Esophagus squamous epithelium (tissue), 4 donors: ENCODE measurements around the gene TRMT61A.

ENCODE experiments used
- POLR2A ChIP-seq, 4 donors: fragments of 450-650 bp; IDR thresholded peaks; one replicate each; pipeline ENCODE4 v1.6.1; 2017; ENCODE audit warnings: antibody characterized with exemption in 4 of 4, mild to moderate bottlenecking in 4 of 4, moderate library complexity in 3 of 4
- TF ChIP-seq, protein P1 (sequence below), 6 experiments: fragments of 450-650 bp in 4 of 6; fragments of 200-600 bp in 2 of 6; sonication (generic) in 2 of 6; IDR thresholded peaks; one replicate each; pipeline ENCODE4 v1.5.1; 2016 to 2019; ENCODE audit warnings: antibody characterized with exemption in 6 of 6, mild to moderate bottlenecking in 4 of 6, moderate library complexity in 4 of 6

DNA sequence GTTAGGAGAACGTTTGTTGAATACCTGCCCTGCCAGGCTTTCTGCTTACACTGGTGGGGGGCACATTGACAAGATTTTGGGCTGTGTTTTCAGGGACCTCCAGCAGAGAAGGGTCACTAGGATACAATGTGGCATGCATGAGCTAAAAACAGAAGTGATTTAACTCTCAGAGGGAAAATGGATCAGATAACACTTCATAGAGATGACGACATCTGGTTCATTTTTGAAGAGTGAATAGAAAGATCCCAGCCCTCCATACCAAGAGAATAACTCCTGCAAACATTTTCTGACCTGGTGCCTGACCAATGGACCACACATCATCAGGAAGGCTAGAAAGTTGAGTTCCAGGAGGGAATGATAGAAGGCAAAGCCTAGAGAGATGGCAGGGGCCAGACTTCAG is 40.0 kb upstream of the TRMT61A start:
- TF ChIP-seq, protein P1, sequence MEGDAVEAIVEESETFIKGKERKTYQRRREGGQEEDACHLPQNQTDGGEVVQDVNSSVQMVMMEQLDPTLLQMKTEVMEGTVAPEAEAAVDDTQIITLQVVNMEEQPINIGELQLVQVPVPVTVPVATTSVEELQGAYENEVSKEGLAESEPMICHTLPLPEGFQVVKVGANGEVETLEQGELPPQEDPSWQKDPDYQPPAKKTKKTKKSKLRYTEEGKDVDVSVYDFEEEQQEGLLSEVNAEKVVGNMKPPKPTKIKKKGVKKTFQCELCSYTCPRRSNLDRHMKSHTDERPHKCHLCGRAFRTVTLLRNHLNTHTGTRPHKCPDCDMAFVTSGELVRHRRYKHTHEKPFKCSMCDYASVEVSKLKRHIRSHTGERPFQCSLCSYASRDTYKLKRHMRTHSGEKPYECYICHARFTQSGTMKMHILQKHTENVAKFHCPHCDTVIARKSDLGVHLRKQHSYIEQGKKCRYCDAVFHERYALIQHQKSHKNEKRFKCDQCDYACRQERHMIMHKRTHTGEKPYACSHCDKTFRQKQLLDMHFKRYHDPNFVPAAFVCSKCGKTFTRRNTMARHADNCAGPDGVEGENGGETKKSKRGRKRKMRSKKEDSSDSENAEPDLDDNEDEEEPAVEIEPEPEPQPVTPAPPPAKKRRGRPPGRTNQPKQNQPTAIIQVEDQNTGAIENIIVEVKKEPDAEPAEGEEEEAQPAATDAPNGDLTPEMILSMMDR (IDR thresholded peaks at IDR 0.05), result no peak
- TF ChIP-seq POLR2A (IDR thresholded peaks at IDR 0.05), result no peak
